Measurements from ENCODE around the gene PPCDC.

The PPCDC gene, protein sequence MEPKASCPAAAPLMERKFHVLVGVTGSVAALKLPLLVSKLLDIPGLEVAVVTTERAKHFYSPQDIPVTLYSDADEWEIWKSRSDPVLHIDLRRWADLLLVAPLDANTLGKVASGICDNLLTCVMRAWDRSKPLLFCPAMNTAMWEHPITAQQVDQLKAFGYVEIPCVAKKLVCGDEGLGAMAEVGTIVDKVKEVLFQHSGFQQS

DNA sequence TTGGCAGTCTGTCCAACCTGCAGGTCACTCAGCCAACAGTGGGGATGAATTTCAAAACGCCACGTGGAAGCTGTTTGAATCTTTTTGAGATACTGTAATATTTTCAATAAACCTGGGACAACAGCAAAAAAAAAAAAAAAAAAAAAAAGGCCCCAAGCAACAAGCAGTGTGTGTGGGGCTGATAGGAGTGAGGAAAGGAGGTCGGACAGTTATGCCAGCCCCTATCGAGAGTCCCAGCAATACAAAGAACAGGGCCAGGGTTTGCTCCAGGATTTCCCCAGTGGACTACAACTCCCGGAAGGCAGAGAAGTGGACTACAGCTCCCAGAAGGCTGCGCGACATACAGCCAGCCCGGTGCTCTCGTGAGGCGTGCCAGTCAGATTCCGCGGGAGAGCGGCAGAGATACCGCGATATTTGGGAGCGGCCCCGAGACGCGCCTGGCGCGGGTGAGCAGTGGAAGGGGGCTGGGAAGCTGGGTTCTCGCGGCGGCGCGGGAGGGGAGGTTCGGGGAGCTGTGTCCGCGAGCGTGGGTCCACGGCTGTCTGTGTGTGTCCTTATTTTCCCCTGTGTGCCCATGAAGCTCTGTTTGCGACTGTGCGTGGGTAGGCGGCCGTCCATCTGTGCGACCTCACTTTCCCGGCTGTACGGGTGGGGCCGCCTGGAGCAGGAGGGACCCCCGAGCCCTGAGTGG lies at the start of gene PPCDC:
TSS of gene PPCDC (plus strand) at position 410 of the 691 bp plus-strand sequence. CDS start 4,729 bp downstream, outside the sequence.
- DNase-seq (ENCODE audit: low spot score) = peak; percentile 95

DNA sequence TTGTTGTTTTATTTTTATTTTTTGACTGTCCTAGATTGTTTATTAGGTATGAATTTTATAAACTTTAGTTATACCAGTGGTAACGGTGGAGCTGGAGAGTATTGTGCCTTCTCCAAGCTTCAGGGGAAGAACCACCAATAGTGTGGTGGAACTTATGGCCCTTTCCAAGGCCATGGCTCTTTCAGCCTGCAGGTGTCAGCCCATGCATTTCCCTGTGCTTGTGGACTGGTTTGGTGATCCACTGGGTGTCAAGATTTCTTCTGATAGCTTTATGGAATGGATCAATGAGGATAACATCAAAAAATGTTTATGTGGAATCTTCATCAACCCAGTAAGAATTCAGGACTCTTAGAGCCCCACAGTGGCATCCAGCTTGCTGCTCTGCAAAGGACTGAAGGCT lies 47.2 kb upstream of the PPCDC start:
- DNase-seq (ENCODE audit: low spot score) = no peak

DNA sequence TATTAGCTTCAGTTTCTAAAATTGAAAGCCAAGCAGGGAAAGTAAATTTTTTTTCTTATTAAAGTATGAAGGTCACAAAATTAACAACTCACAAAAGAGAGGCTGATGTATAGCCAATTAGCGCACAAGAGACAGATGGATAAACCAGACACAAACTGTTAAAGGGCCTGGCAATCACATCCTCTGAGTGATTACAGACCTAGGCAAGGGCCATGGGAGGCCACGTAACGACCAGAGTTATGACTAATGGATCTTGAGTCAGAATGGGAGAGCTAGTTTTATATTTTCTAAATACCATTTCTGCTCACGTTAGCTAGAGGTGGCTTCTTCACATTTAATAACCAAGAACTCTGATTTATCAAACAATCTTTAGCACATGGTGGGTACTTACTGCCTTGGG lies 45.8 kb upstream of the PPCDC start:
- DNase-seq (ENCODE audit: low spot score) = no peak

DNA sequence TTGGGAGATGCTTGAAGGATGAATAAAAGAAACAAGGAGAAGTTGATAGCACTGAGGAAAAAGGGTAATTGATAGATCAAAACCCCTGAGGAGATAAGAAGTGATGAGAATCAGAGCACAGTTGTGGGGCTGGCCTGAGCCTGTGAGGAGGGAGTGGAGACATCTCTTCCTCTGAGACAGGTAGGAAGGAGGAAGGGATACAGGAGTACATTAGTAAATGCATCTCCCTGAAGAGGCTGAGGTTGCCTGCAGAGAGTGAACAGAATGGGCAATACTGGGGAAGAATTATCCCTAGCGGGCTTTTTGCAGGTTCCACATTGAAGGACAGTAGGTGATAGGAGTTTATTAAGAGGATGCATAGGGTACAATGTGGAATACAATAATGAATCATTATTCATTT lies 45.3 kb upstream of the PPCDC start:
- DNase-seq (ENCODE audit: low spot score) = no peak

DNA sequence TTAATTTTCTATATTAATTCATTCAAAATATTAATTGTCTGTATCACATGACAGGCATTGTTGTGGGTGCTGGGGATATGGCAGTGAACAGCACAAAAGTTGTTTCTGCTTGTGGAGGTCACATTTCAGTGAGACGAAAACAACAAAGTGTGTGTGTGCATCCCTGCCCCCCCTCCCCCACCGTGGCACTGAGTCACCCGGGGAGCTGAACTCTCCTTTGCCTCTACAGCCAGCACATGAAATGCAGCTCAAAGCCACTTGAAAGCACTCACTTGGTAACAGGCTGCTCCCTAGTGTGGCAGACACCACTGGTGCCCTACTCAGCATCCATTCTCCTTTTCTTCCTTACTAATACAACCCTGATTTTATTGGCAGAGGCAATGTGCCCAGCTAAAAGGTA lies 44.9 kb upstream of the PPCDC start:
- peak; percentile 53 for DNase-seq (ENCODE audit: low spot score)

DNA sequence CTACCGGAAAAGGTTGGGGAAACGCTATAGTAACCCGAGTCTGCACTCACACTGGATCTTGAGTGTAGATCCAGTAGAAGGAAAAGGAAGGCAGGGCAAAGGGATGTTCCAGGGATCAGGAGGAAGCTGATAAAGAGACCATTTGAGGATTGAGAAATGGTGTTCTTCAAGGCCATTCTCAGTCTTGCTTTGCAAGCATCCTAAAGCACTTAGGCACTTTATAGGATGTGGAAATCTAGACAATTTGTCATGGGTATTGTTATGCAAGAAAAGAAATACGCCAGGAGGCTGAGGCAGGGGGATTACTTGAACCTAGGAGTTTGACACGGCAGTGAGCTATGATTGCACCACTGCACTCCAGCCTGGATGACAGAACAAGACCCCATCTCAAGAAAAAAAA lies 41.2 kb upstream of the PPCDC start:
- DNase-seq (ENCODE audit: low spot score) = no peak

DNA sequence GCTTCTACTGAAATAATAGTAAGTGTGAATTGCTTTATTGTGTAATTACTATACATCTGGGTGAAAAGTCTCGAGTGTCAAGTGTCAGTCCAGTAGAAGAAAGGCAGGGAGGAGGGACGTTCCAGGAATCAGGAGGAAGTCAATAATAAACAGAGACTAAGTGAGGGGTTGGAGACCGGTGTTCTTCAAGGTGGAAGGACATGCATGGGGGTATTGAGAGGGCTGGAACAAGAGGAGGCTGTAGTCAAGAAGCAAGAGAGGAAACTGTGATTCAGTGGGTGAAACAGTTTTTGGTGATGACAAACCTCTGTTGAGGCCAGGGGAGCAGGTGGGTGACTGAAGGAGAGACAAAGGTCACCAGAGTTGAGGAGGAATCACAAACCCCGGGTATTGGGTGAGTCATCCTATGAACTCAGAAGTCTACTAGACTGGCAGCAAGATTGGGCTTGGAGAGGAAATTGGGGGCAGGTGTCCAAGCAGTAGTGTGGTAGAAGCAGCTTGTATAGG lies 39.6 kb upstream of the PPCDC start:
- no peak for DNase-seq (ENCODE audit: low spot score)

DNA sequence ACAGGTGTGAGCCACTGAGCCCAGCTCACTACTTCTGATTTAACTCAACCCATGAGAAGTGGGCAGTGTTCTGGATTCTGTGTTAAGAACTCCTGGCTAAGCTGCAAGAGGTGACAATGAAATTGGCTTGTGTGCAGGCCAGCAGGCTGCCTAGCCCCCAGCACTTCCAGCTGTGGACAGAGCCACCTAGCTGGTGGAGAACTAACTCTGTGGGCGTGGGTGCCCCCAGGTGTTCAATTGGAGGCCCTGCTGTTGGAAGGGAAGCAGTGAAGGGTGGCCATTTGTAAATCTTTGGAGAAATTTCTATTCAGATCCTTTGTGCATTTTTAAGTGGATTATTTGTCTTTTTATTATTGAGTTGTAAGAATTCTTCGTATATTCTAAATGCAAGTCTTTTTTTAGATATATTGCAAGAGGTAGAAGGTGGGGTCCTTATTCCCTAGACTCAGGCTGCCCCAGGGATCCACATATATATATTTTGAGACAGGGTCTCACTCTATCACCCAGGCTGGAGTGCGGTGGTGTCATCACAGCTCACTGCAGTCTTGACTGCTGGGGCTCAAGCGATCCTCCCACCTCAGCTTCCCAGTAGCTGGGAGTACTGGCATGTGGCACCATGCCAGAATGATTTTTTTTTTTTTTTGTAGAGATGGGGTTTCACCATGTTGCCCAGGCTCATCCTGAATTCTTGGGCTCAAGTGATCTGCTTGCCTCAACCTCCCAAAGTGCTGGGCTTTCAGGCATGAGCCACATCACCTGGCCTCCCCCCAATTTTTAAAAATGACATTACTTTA lies 35.2 kb upstream of the PPCDC start:
- no peak for DNase-seq (ENCODE audit: low spot score)

DNA sequence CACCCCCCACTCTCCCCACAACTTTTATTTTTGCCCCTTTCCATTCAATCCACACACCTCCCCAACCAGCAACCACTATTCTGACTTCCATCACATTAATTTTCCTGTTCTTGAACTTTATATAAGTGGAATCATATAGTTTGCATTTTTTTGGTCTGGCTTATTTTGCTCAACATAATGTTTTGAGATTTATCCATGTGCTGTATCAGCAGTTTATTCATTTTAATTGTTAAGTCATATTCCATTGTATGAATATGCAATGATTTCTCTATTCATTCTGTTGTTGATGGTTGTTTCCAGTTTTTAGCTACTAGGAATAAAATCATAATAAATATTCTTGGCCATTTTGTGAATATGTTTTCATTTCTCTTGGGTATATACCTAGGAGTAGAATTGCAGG lies 33.9 kb upstream of the PPCDC start:
- no peak for DNase-seq (ENCODE audit: low spot score)

DNA sequence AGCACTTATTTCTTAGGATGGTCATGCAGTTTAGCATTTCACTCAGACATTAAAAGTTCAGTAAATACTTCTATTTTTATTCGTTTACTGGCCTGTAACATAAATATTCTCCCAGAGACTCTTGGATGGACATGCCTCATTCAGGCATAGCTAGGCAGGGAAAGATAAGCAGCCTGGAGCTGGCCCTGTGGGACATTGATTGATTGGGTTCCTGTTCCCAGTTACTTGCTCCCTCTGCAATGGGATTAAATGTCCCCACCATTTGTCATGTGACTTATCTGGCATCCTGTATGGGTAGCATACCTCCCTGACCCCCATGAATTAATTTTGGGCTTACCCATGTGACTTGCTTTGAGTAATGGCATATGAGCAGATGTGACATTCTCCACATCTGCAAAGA lies 30.8 kb upstream of the PPCDC start:
- DNase-seq (ENCODE audit: low spot score) = no peak

DNA sequence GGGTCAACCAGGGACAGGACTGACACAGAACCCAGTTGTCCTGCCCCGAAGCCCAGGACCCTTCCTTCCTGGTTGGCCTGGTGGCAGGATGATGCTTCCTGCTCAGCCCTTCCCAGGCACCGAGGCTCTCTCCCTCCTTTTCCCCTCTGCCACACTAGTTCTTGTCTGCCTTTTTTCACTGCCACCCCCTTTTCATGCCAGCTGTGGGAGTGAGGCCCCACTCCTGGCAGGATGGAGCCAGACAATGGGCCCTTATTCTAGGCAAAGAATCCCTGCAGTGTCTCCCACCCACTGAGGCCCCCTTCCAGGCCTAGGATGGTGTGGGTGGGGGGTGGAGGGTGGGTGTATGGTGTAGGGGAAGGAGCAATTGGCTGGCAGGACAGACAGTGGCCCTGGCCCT lies 29.2 kb upstream of the PPCDC start:
- DNase-seq (ENCODE audit: low spot score) = peak; percentile 83

DNA sequence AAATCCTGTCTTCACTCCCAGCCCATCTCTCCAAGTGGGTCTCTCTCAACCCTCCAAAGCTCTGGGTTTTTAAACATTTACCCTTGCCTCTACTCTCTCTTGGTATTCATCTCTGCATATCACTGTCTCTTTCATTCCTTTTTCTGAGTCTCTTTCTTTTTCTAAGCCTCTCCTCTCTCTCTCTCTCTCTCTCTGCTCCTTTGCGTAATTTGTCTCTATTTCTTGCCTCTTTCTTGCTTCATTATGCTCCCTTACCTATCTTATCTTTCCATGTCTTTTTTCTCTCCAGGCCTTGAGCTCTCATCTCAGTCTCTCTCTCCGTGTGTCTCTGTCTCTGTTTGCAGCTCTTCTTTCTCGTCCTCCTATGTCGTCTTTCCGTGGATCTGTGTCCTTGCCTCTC lies 28.7 kb upstream of the PPCDC start:
- no peak for DNase-seq (ENCODE audit: low spot score)

DNA sequence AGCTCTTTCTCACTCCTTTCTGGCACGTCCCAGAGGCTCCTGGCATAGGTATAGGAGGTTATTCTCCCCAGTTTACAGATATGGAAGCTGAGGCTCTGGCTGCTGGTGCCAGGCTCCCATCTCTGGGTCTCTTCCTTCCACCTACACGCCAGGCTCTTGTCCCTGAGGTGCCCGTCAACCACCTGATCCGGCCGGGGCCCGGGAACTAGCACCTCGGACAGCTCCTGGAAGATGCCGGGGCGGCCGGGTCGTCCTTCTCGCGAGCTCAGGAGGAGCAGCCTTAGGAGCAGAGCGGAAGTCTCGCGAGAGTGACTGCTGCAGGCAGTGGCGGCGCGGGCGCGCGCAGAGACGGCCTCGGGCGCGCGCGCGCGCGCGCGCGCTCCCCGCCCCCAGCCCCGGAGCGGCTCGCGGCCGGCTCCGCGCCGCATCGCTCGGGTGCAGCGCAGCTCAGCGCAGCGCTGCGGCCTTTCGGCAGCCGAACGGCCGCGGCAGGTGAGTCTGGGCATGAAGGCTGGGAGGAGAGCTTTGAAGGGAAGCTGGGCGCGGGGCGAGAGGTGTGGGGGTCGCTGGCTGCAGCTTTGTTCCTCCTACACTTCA lies 28.1 kb upstream of the PPCDC start, which contains the start of gene SCAMP5:
TSS of gene SCAMP5 (plus strand) at position 382 of the 597 bp plus-strand sequence. CDS start 16,277 bp downstream, outside the sequence.
- DNase-seq (ENCODE audit: low spot score) = peak; percentile 93

DNA sequence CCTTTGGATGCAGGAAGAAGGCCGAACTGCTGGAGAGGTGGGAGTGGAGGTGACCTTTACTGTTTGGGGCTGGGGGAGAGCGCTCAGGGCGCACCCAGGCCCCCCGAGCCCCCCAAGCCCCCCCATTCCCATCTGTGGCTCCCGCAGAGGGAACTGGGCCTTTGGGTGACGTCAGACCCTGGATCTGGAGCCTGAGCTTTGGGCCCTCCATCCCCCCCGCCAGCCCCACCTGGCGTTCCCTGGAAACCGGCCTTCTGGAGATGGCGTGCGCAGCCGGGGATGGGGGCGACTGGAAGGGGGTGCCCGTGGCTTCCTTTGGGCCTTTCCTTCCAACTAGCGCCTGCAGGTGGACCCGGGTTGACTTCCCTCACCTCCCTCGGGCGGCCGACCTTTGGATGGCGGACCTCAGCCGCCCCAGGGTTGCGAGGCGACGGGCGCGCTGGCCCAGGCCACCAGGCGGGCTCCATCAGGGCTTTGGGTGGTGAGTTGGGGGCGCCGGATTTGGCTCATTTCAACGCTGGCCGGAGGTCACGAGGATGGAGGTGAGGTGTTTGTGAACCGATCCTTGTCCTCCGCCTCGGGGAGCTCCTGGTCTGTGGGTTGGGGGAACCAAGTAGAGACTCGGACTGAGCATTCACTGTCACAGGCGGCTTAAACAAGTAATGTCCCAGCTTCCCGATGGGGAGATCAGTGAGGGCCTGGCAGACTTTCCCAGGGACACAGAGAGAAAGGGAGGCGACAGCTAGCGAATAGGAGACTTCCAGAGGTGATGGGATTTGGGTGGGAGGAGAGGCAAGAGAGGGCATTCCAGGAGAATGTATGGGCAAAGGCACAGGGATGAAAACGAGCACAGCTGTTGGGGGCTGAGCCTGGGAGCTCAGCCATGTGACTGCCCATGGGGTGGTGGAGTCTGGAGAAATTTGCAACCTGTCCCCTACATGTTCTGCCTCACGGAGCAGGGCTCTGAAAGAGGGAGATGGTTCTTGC lies 27.3 kb upstream of the PPCDC start:
- peak; percentile 53 for DNase-seq (ENCODE audit: low spot score)

DNA sequence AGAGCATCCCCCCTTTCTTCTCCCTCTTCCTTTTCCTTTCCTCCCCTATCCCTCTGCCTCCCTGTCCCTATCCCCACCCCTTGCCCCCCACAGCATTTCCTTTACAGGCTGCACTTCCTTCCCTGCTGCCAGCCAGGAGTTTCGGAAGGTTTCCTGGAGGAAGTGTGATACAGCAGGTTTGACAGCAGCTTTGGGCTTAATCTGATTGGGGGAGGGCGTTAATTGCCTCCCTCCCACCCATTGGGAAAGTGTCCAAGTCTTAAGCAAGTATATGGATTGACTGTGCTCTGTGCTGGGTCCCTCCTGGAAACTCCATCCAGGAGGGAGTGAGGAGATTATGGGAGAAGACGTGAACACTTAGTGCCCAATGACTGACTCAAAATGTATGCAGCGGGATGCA lies 26.2 kb upstream of the PPCDC start:
- no peak for DNase-seq (ENCODE audit: low spot score)

DNA sequence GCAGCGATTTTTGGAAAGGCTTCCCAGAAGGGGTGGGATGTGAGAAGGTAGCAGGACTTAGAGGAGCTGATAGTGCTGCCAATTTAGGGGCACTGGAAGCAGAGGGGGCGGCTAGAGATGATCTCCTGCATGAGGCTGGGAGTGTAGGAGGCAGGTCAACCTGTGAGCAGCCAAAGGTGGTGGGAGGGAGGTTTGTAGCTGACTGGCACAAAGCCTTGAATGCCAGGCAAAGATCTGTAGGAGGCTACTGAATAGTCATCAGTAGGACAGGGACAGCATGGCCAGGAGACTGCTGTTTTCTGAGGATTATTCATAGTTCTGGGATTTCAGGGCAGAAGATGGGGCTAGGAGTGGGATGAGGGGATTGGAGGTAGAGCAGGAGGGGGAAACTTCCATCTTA lies 25.8 kb upstream of the PPCDC start:
- no peak for DNase-seq (ENCODE audit: low spot score)

DNA sequence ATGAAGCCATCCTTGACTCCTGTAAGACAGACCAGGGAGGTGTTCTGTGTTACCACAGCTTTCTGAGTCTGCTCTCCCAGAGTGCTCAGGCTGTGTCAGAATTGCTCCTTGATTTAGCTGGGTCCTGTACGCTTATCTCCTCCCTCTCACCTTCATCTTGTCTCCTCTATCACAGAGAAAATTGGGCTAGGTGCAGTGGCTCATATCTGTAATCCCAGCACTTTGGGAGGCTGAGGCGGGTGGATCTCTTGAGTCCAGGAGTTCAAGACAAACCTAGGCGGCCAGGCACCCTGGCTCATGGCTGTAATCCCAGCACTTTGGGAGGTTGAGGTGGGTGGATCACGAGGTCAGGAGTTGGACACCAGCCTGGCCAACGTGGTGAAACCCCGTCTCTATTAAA lies 22.1 kb upstream of the PPCDC start:
- no peak for DNase-seq (ENCODE audit: low spot score)

DNA sequence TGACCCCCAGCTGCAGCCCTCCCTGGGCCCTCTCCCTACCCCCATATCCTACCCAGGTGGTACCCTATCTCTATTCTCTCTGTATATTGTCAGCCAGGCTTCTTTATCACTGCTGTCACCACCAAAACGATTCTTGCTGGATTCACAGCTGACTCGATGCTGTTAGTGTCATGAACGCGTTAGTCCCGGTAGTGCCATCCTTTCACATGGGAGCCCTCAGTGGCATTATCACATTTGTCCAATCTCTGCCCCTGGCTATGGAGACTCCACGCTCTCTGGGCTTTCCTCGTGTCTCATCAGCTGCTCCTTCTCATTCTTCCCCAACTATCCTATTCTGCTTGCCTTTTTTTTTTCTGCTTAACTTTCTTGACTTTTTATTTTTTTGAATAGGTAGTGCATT lies 21.0 kb upstream of the PPCDC start:
- no peak for DNase-seq (ENCODE audit: low spot score)

DNA sequence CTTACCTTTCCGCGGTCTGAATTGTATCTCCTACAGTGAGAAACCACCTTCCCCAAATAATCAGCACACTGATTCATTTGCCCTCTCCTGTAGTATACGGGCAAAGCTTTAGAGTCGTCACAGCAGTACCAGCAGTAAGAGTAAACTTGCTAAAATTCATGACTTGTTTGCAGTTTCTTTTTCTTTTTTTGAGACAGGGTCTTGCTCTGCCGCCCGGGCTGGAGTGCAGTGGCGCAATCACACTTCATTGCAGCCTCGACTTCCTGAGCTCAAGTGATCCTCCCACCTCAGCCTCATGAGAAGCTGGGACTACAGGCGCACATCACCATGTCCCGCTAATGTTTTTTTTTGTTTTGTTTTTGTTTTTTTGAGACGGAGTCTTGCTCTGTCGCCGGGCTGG lies 16.2 kb upstream of the PPCDC start:
- no peak for DNase-seq (ENCODE audit: low spot score)

DNA sequence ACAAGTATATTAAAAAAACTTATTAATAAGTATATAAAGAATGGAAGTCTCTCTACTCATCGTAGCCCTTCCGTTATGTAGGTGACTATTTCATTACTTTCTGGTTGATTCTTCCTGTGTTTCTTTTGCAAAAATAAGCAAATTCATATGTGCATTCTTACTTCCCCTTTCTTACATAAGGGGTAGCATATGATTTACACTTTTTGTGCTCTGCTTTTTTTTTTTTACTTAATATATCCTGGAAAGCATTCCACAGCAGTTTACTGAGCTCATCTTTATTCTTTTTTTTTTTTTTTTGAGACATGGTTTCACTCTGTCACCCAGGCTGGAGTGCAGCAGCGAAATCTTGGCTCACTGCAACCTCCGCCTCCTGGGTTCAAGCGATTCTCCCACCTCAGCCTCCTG lies 15.2 kb upstream of the PPCDC start:
- DNase-seq (ENCODE audit: low spot score) = no peak

DNA sequence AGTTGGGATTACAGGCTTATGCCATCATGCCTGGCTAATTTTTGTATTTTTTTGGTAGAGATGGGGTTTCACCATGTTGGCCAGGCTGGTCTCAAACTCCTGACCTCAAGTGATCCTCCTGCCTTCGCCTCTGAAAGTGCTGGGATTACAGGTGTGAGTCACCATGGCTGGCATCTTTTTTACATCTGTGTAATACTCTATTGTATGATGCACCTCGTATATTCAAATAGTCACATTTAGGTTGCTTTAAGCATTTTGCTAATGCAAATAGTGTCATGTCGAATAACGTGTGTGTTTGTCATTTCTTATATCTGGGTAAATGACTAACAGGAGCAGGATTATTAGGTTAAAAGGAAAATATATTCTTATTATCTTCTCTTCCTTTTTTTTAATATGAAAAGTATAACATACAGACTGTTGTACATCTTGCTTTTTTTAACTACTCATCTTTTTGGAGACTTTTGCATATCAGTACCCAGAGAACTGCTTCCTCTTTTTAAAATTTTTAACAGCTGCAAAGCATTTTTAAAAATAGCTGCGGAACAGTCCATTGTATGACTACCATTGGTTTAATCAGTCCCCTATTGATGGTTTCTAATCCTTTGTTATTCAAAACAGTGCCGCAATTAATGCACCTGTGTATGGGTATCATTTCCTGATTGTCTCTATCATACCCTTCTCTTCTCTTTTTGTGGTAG lies 14.6 kb upstream of the PPCDC start:
- DNase-seq (ENCODE audit: low spot score) = no peak

All from globus pallidus (tissue), 1 donor.